Measurements from ENCODE around the gene ENO2. TPM values are rescaled to one million over a fixed set of nuclear protein-coding genes. Genes with fewer than 3 reads are reported as not detected.

Gene ENO2
- total and polyA plus RNA-seq, 4 experiments from 2014 or later: 28.4 to 190 (median 111) TPM

DNA sequence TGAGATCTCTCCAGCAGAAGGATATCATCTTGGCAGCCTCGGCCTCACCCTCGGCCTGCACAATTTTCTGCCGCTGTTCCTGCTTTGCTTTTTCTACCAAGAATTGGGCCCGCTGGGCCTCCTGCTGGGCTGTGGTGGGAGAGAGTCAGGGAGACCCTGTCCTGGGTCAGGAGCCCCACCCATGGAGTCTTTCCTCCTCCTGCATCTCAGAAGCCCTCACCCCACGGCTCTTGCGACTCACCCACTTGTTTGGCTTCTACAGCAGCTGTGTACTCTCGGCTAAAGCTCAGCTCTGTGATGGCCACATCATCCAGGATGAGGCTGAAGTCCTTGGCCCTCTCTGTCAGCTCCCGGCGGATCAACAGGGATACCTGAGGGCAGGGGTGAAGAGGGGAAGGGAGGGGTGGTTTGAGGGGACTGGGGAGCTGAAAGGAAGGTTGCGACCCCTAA is 53.3 kb downstream of the ENO2 start:
- Histone ChIP-seq H3K27me3 (ENCODE audit: insufficient read depth, low read length) (no peaks in the 10 kb centered on the region), H3K36me3 (ENCODE audit: insufficient read depth, low read length) (peaks cover 40% of the 10 kb centered on the region), H3K27ac (ENCODE audit: low read depth, low read length) (no peak overlapping the region), H3K4me1 (ENCODE audit: insufficient read depth, low read length) (peaks cover 56% of the 10 kb centered on the region), H3K9me3 (ENCODE audit: control insufficient read depth in 1 of 2, low read length in 2 of 2) (no peaks in the 10 kb centered on the region), H3K4me3 (ENCODE audit: low read length in 2 of 2) (no peak overlapping the region)
- Mint-ChIP-seq H3K4me1 (peaks cover 24 to 59% (median 41%) of the 10 kb centered on the region in 4 donors), H3K36me3 (peaks cover 28 to 56% of the 10 kb centered on the region in 2 donors), H3K27me3 (no peaks in the 10 kb centered on the region), H3K9me3 (peaks cover 0 to under 1% (median 0%) of the 10 kb centered on the region in 8 donors), H3K27ac (peak overlapping the region in 2 of 7 donors; percentile 30 to 93), H3K4me3 (peak overlapping the region in 1 of 8 donors; percentile 20)
- ChIA-PET CTCF (ENCODE audit: partially characterized antibody) (interaction anchor here (0.6 to 3.1 kb wide), 9 partner anchors 10 to 282 kb away, joined by 3 to 81 read pairs (median 9); partner anchors contain the start of genes C12orf57, C1RL, RNU7-1 and SPSB2), POLR2A (ENCODE audit: partially characterized antibody) (interaction anchor here (0.9 to 9.2 kb wide), 7 partner anchors 9 to 116 kb away, joined by 3 to 225 read pairs (median 7); partner anchors contain the start of genes C12orf57, PTPN6, RNU7-1 and USP5)
- no peak for DNase-seq
- intact Hi-C loops (cut with micrococcal nuclease): no loop called here

DNA sequence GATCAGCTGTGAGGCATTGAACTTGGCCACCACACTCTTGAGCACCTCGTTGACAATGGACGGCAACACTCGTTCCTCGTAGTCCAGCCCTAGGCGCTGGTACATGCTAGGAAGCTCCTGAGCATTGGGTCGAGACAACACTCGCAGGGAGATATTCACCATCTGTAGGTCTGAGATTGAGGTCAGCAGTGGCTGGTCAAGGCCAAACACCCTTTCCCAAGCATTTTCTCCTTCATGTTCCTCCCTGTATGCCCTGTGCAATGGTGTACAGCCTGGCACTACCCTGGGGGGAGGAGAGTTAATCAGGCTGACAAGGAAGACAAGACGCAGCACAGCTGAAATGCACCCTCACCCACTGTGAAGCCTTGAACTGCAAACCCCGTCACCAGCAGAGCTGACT is 54.0 kb downstream of the ENO2 start:
- peak overlapping the region; percentile 16 for H3K27ac ChIP-seq (ENCODE audit: low read depth, low read length)
- no peaks in the 10 kb centered on the region for H3K9me3 ChIP-seq (ENCODE audit: control insufficient read depth in 1 of 2, low read length in 2 of 2)
- Mint-ChIP-seq H3K27me3 (no peaks in the 10 kb centered on the region), H3K4me3 (peak overlapping the region in 7 of 8 donors; percentile 7 to 100 (median 70)), H3K36me3 (peaks cover 28 to 56% of the 10 kb centered on the region in 2 donors), H3K27ac (peak overlapping the region in 6 of 7 donors; percentile 85 to 100 (median 93)), H3K4me1 (peaks cover 24 to 63% (median 41%) of the 10 kb centered on the region in 4 donors), H3K9me3 (peaks cover 0 to 2% (median 0%) of the 10 kb centered on the region in 8 donors)
- no peaks in the 10 kb centered on the region for H3K27me3 ChIP-seq (ENCODE audit: insufficient read depth, low read length)
- peaks cover 50% of the 10 kb centered on the region for H3K4me1 ChIP-seq (ENCODE audit: insufficient read depth, low read length)
- peaks cover 40% of the 10 kb centered on the region for H3K36me3 ChIP-seq (ENCODE audit: insufficient read depth, low read length)
- H3K4me3 ChIP-seq (ENCODE audit: low read length in 2 of 2): no peak overlapping the region
- DNase-seq: no peak
- intact Hi-C loops (cut with micrococcal nuclease): no loop called here
- ChIA-PET CTCF (ENCODE audit: partially characterized antibody) (interaction anchor here (0.9 to 3.1 kb wide), 10 partner anchors 11 to 141 kb away, joined by 3 to 81 read pairs (median 9); partner anchors contain the start of genes C12orf57, C1RL, CDCA3 and RNU7-1), POLR2A (ENCODE audit: partially characterized antibody) (interaction anchor here (0.9 to 9.2 kb wide), 15 partner anchors 10 to 127 kb away, joined by 3 to 225 read pairs (median 5); partner anchors contain the start of genes C12orf57, PTPN6, RNU7-1 and SPSB2)

DNA sequence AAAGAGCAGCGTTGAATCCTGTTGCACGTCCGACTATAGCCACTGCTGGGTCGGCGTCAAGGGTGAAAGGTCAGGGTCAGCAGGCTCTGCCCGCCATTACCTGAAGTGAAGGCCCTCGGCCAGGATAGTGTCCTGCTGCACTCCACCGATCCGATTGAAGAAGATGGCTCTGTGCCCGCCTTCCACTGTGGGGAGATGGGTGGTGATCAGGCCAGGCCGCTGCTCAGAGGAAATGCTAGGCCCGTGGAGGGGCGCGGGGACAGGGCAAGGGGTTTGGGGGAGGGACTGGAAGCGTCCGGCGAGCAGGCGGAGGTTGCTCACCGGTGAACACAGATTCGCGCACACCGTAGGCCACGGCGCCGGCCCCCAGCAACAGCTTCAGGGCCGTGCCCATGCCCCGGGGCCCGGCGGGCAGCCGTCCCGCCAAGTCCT is 55.7 kb downstream of the ENO2 start:
- Histone ChIP-seq H3K27me3 (ENCODE audit: insufficient read depth, low read length) (no peaks in the 10 kb centered on the region), H3K36me3 (ENCODE audit: insufficient read depth, low read length) (peaks cover 53% of the 10 kb centered on the region), H3K27ac (ENCODE audit: low read depth, low read length) (peak overlapping the region; percentile 93), H3K9me3 (ENCODE audit: control insufficient read depth in 1 of 2, low read length in 2 of 2) (no peaks in the 10 kb centered on the region), H3K4me3 (ENCODE audit: low read length in 2 of 2) (peak overlapping the region; percentile 68 to 74), H3K4me1 (ENCODE audit: insufficient read depth, low read length) (peaks cover 38% of the 10 kb centered on the region)
- Mint-ChIP-seq H3K9me3 (peaks cover 0 to 2% (median 0%) of the 10 kb centered on the region in 8 donors), H3K36me3 (peaks cover 29 to 68% of the 10 kb centered on the region in 2 donors), H3K27me3 (no peaks in the 10 kb centered on the region), H3K4me3 (peak overlapping the region; percentile 100), H3K27ac (peak overlapping the region; percentile 93 to 100 (median 100)), H3K4me1 (peaks cover 21 to 61% (median 36%) of the 10 kb centered on the region in 4 donors)
- peak in 1 of 5 donors; percentile 43 for DNase-seq
- CTCF ChIA-PET (ENCODE audit: partially characterized antibody): interaction anchor here (3.0 to 3.1 kb wide), 2 partner anchors 24 to 139 kb away, joined by 16 to 81 read pairs; partner anchors contain the start of genes C12orf57, C1RL and RNU7-1
- intact Hi-C loops (cut with micrococcal nuclease): loop anchor here (1.0 to 2.0 kb wide), 11 partner anchors 26 to 307 kb away; partner anchors contain the start of genes C12orf57, ING4, LPCAT3 and LRRC23
- POLR2A ChIA-PET (ENCODE audit: partially characterized antibody): interaction anchor here (1.4 to 9.2 kb wide), 5 partner anchors 9 to 56 kb away, joined by 4 to 225 read pairs (median 6); partner anchors contain the start of genes C12orf57, ENO2, PTPN6 and RNU7-1

Small RNAs within 50 kb of the gene (microRNA-seq; reads per million reads assigned to microRNA genes)
- gene MIR141 (ENCODE audit: borderline microRNAs expressed, borderline number of aligned reads, borderline replicate concordance) (66.3 reads per million, percentile 63 among the genes with 10 or more reads in this experiment), gene MIR200C (ENCODE audit: borderline microRNAs expressed, borderline number of aligned reads, borderline replicate concordance) (217 reads per million, percentile 73 among the genes with 10 or more reads in this experiment)

Other genes with a start within 250 kb of the ENO2 start
- 10 to 100 TPM; 88.6 to 88.7 TPM for gene ZNF384, start 225.2 kb upstream of the ENO2 start, total RNA-seq
- gene ZNF384, start 225.2 kb upstream of the ENO2 start, polyA plus RNA-seq: 10 to 100 TPM; 14.4 to 45.8 TPM
- gene PIANP, start 213.8 kb upstream of the ENO2 start, total RNA-seq: 1 to 10 TPM; 1.3 to 1.5 TPM
- under 1 TPM; 0.61 to 0.69 TPM for gene PIANP, start 213.8 kb upstream of the ENO2 start, polyA plus RNA-seq
- 10 to 100 TPM; 36.9 to 37.7 TPM for gene COPS7A, start 190.5 kb upstream of the ENO2 start, total RNA-seq
- 10 to 100 TPM; 44.7 to 48.6 TPM for gene COPS7A, start 190.5 kb upstream of the ENO2 start, polyA plus RNA-seq
- gene MLF2, start 161.4 kb upstream of the ENO2 start, total RNA-seq: 10 to 100 TPM; 79.8 to 80.3 TPM
- gene MLF2, start 161.4 kb upstream of the ENO2 start, polyA plus RNA-seq: 100 to 1,000 TPM; 111 to 130 TPM
- 1 to 10 TPM; 2.0 to 2.9 TPM for gene PTMS, start 148.2 kb upstream of the ENO2 start, total RNA-seq
- 1 to 10 TPM; 1.3 to 3.6 TPM for gene PTMS, start 148.2 kb upstream of the ENO2 start, polyA plus RNA-seq
- 1 to 10 TPM; 2.4 to 3.8 TPM for gene LAG3, start 142.1 kb upstream of the ENO2 start, total RNA-seq
- gene LAG3, start 142.1 kb upstream of the ENO2 start, polyA plus RNA-seq: 1 to 10 TPM; 4.9 to 8.3 TPM
- gene CD4, start 125.1 kb upstream of the ENO2 start, total RNA-seq: 100 to 1,000 TPM; 285 to 291 TPM
- 100 to 1,000 TPM; 251 to 456 TPM for gene CD4, start 125.1 kb upstream of the ENO2 start, polyA plus RNA-seq
- gene GPR162, start 92.8 kb upstream of the ENO2 start, total RNA-seq: under 1 TPM in 1 of 2 experiments, not detected in 1; 0.32 TPM
- not detected for gene GPR162, start 92.8 kb upstream of the ENO2 start, polyA plus RNA-seq
- gene P3H3, start 86.2 kb upstream of the ENO2 start, total RNA-seq: 10 to 100 TPM; 11.2 to 11.8 TPM
- 1 to 10 TPM in 1 of 2 donors, under 1 TPM in 1; 0.72 to 1.2 TPM for gene P3H3, start 86.2 kb upstream of the ENO2 start, polyA plus RNA-seq
- 1 to 10 TPM; 5.1 to 5.2 TPM for gene GNB3, start 73.7 kb upstream of the ENO2 start, total RNA-seq
- not detected for gene GNB3, start 73.7 kb upstream of the ENO2 start, polyA plus RNA-seq
- 1 to 10 TPM; 1.3 to 2.0 TPM for gene CDCA3, start 63.3 kb upstream of the ENO2 start, total RNA-seq
- gene CDCA3, start 63.3 kb upstream of the ENO2 start, polyA plus RNA-seq: under 1 TPM; 0.09 to 0.39 TPM
- gene USP5, start 62.4 kb upstream of the ENO2 start, total RNA-seq: 10 to 100 TPM; 65.2 to 69.3 TPM
- 10 to 100 TPM; 53.9 to 73.0 TPM for gene USP5, start 62.4 kb upstream of the ENO2 start, polyA plus RNA-seq
- gene TPI1, start 47.0 kb upstream of the ENO2 start, total RNA-seq: 100 to 1,000 TPM; 155 to 164 TPM
- 100 to 1,000 TPM; 572 to 777 TPM for gene TPI1, start 47.0 kb upstream of the ENO2 start, polyA plus RNA-seq
- gene SPSB2, start 41.3 kb upstream of the ENO2 start, total RNA-seq: 10 to 100 TPM; 19.8 to 21.9 TPM
- 10 to 100 TPM; 16.6 to 25.5 TPM for gene SPSB2, start 41.3 kb upstream of the ENO2 start, polyA plus RNA-seq
- gene LRRC23, start 9.8 kb upstream of the ENO2 start, total RNA-seq: 1 to 10 TPM; 8.3 to 9.1 TPM
- gene LRRC23, start 9.8 kb upstream of the ENO2 start, polyA plus RNA-seq: 1 to 10 TPM; 4.1 to 4.2 TPM
- gene ATN1, start 13.4 kb downstream of the ENO2 start, total RNA-seq: 10 to 100 TPM; 32.2 to 33.0 TPM
- gene ATN1, start 13.4 kb downstream of the ENO2 start, polyA plus RNA-seq: 1 to 10 TPM in 1 of 2 donors, under 1 TPM in 1; 0.16 to 1.1 TPM
- gene RNU7-1, start 29.2 kb downstream of the ENO2 start, total RNA-seq: not detected
- gene RNU7-1, start 29.2 kb downstream of the ENO2 start, polyA plus RNA-seq: not detected
- gene C12orf57, start 29.4 kb downstream of the ENO2 start, total RNA-seq: 100 to 1,000 TPM; 423 to 425 TPM
- 100 to 1,000 TPM; 155 to 244 TPM for gene C12orf57, start 29.4 kb downstream of the ENO2 start, polyA plus RNA-seq
- 100 to 1,000 TPM; 189 to 199 TPM for gene PTPN6, start 36.8 kb downstream of the ENO2 start, total RNA-seq
- 100 to 1,000 TPM; 126 to 325 TPM for gene PTPN6, start 36.8 kb downstream of the ENO2 start, polyA plus RNA-seq
- 100 to 1,000 TPM; 142 to 148 TPM for gene PHB2, start 56.1 kb downstream of the ENO2 start, total RNA-seq
- 100 to 1,000 TPM; 102 to 114 TPM for gene PHB2, start 56.1 kb downstream of the ENO2 start, polyA plus RNA-seq
- 10 to 100 TPM; 68.6 to 70.8 TPM for gene EMG1, start 56.3 kb downstream of the ENO2 start, total RNA-seq
- gene EMG1, start 56.3 kb downstream of the ENO2 start, polyA plus RNA-seq: 10 to 100 TPM; 68.8 to 69.8 TPM
- 10 to 100 TPM; 18.3 to 21.6 TPM for gene LPCAT3, start 103.9 kb downstream of the ENO2 start, total RNA-seq
- 10 to 100 TPM; 25.3 to 33.8 TPM for gene LPCAT3, start 103.9 kb downstream of the ENO2 start, polyA plus RNA-seq
- 1 to 10 TPM; 1.3 to 2.6 TPM for gene C1S, start 146.1 kb downstream of the ENO2 start, total RNA-seq
- not detected for gene C1S, start 146.1 kb downstream of the ENO2 start, polyA plus RNA-seq
- 1 to 10 TPM in 1 of 2 experiments, under 1 TPM in 1; 0.86 to 2.3 TPM for gene C1R, start 177.9 kb downstream of the ENO2 start, total RNA-seq
- under 1 TPM; 0.44 to 0.53 TPM for gene C1R, start 177.9 kb downstream of the ENO2 start, polyA plus RNA-seq
- gene C1RL, start 194.6 kb downstream of the ENO2 start, total RNA-seq: 10 to 100 TPM; 30.7 to 33.6 TPM
- 1 to 10 TPM; 4.9 to 9.6 TPM for gene C1RL, start 194.6 kb downstream of the ENO2 start, polyA plus RNA-seq
- 1 to 10 TPM; 1.2 to 1.3 TPM for gene RBP5, start 214.3 kb downstream of the ENO2 start, total RNA-seq
- gene RBP5, start 214.3 kb downstream of the ENO2 start, polyA plus RNA-seq: not detected
- 10 to 100 TPM; 50.7 to 58.5 TPM for gene CLSTN3, start 215.8 kb downstream of the ENO2 start, total RNA-seq
- 1 to 10 TPM; 6.7 to 7.5 TPM for gene CLSTN3, start 215.8 kb downstream of the ENO2 start, polyA plus RNA-seq